ENCODE measurements around the gene JAKMIP3.

JAKMIP3 gene

GRCh38 chr10:132065491-132066105 lies at the start of gene JAKMIP3:
Gene JAKMIP3, plus strand, starts transcription at chr10:132065946. Its CDS starts 38,863 bp downstream, at chr10:132104809.
- ChIA-PET POLR2A (no interaction called here), CTCF (no interaction called here)
- H3K4me3 ChIP-seq (ENCODE audit: low read depth, low read length), result no peak within 1 kb of the TSS
- TF ChIP-seq ZNF433 (tag by site-specific recombination; IDR thresholded peaks at IDR 0.05; ENCODE audit: low read depth) (no peak), GLI2 (tag by site-specific recombination; IDR thresholded peaks at IDR 0.05; ENCODE audit: borderline replicate concordance, low read depth) (no peak), REPIN1 (tag by site-specific recombination; IDR thresholded peaks at IDR 0.05; ENCODE audit: low read depth) (no peak), EGR2 (tag by site-specific recombination; IDR thresholded peaks at IDR 0.05; ENCODE audit: low read depth) (no peak), ZNF16 (tag by site-specific recombination; IDR thresholded peaks at IDR 0.05; ENCODE audit: low read depth) (no peak), ZNF518A (tag by site-specific recombination; conservative IDR thresholded peaks at IDR 0.05; ENCODE audit: low read depth) (no peak), YY2 (tag by site-specific recombination; IDR thresholded peaks at IDR 0.05) (no peak), ZNF335 (tag by site-specific recombination; conservative IDR thresholded peaks at IDR 0.05) (no peak), ZNF350 (tag by site-specific recombination; IDR thresholded peaks at IDR 0.05) (no peak), KLF9 (tag by site-specific recombination; IDR thresholded peaks at IDR 0.05; ENCODE audit: low read depth) (no peak)
- TF ChIP-seq, protein P1, sequence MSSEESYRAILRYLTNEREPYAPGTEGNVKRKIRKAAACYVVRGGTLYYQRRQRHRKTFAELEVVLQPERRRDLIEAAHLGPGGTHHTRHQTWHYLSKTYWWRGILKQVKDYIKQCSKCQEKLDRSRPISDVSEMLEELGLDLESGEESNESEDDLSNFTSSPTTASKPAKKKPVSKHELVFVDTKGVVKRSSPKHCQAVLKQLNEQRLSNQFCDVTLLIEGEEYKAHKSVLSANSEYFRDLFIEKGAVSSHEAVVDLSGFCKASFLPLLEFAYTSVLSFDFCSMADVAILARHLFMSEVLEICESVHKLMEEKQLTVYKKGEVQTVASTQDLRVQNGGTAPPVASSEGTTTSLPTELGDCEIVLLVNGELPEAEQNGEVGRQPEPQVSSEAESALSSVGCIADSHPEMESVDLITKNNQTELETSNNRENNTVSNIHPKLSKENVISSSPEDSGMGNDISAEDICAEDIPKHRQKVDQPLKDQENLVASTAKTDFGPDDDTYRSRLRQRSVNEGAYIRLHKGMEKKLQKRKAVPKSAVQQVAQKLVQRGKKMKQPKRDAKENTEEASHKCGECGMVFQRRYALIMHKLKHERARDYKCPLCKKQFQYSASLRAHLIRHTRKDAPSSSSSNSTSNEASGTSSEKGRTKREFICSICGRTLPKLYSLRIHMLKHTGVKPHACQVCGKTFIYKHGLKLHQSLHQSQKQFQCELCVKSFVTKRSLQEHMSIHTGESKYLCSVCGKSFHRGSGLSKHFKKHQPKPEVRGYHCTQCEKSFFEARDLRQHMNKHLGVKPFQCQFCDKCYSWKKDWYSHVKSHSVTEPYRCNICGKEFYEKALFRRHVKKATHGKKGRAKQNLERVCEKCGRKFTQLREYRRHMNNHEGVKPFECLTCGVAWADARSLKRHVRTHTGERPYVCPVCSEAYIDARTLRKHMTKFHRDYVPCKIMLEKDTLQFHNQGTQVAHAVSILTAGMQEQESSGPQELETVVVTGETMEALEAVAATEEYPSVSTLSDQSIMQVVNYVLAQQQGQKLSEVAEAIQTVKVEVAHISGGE (tag by site-specific recombination; conservative IDR thresholded peaks at IDR 0.05; ENCODE audit: low read depth), result no peak
- H3K4me1 ChIP-seq (ENCODE audit: control insufficient read depth, insufficient read depth, low read length), result no peaks in the 10 kb centered on the region
- H3K36me3 ChIP-seq (ENCODE audit: control insufficient read depth in 2 of 2, insufficient read depth in 1 of 2, low read length in 2 of 2), result no peaks in the 10 kb centered on the region
- H3K9me3 ChIP-seq (ENCODE audit: control insufficient read depth, insufficient read depth, low read depth, low read length), result no peaks in the 10 kb centered on the region
- H3K27ac ChIP-seq (ENCODE audit: extremely low read depth, low read depth, low read length), result no peak within 1 kb of the TSS

GRCh38 chr10:132016514-132016913 lies 49.2 kb upstream of the JAKMIP3 start:
- no peaks in the 10 kb centered on the region for H3K36me3 ChIP-seq (ENCODE audit: control insufficient read depth in 2 of 2, insufficient read depth in 1 of 2, low read length in 2 of 2)
- H3K4me3 ChIP-seq (ENCODE audit: low read depth, low read length), result no peak overlapping the region
- H3K9me3 ChIP-seq (ENCODE audit: control insufficient read depth, insufficient read depth, low read depth, low read length), result no peaks in the 10 kb centered on the region
- POLR2A ChIA-PET, result no interaction called here
- CTCF ChIA-PET, result no interaction called here
- no peak overlapping the region for H3K27ac ChIP-seq (ENCODE audit: extremely low read depth, low read depth, low read length)
- no peaks in the 10 kb centered on the region for H3K4me1 ChIP-seq (ENCODE audit: control insufficient read depth, insufficient read depth, low read length)
- TF ChIP-seq KLF7 (tag by site-specific recombination; IDR thresholded peaks at IDR 0.05; ENCODE audit: borderline replicate concordance) (no peak), ZNF692 (tag by site-specific recombination; IDR thresholded peaks at IDR 0.05) (no peak)
- TF ChIP-seq, protein P2, sequence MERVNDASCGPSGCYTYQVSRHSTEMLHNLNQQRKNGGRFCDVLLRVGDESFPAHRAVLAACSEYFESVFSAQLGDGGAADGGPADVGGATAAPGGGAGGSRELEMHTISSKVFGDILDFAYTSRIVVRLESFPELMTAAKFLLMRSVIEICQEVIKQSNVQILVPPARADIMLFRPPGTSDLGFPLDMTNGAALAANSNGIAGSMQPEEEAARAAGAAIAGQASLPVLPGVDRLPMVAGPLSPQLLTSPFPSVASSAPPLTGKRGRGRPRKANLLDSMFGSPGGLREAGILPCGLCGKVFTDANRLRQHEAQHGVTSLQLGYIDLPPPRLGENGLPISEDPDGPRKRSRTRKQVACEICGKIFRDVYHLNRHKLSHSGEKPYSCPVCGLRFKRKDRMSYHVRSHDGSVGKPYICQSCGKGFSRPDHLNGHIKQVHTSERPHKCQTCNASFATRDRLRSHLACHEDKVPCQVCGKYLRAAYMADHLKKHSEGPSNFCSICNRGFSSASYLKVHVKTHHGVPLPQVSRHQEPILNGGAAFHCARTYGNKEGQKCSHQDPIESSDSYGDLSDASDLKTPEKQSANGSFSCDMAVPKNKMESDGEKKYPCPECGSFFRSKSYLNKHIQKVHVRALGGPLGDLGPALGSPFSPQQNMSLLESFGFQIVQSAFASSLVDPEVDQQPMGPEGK (tag by site-specific recombination; IDR thresholded peaks at IDR 0.05), result no peak
- TF ChIP-seq, protein P1 (tag by site-specific recombination; conservative IDR thresholded peaks at IDR 0.05; ENCODE audit: low read depth), result no peak

Measured in HEK293 (cell line).